Activated CD8-positive, alpha-beta T cell treated with anti-CD3 and anti-CD28 coated beads, Interleukin-2, amount 10 ng/mL, durations not matched to agents 7 days and 5 days (primary cell): ENCODE data around the gene ATXN1. TPM values are rescaled to one million over a fixed set of nuclear protein-coding genes. Genes with fewer than 3 reads are reported as not detected.
A peak's percentile ranks its signal among the peaks of the same experiment; 100 is the strongest.

Source experiments
- ATAC-seq: fragments of 150-1000 bp; cut with Tn5 transposase; one replicate; pipeline ENCODE4 v1.10.0; 2021; ENCODE audit warnings: moderate library complexity
- CTCF ChIA-PET: fragments of 350-600 bp; sonication (Branson Sonifier 250); formaldehyde crosslinking; loops from one replicate; lab custom pipeline; 2021; ENCODE audit warnings: antibody characterized with exemption; lab: Charles Lee
- POLR2A ChIA-PET: fragments of 350-600 bp; sonication (Branson Sonifier 250); formaldehyde crosslinking; loops from one replicate; lab custom pipeline; 2021; ENCODE audit warnings: antibody characterized with exemption; lab: Charles Lee
- DNase-seq: peaks from one replicate; pipeline ENCODE4 v3.0.0-alpha.2; 2020
- H3K27ac Mint-ChIP-seq: one replicate; pipeline ENCODE4 v1.8.0; 2021; ENCODE audit warnings: mild to moderate bottlenecking, mixed read lengths
- H3K27me3 Mint-ChIP-seq: one replicate; pipeline ENCODE4 v1.8.0; 2021; ENCODE audit warnings: low read depth, mixed read lengths
- H3K36me3 Mint-ChIP-seq: one replicate; pipeline ENCODE4 v1.8.0; 2021; ENCODE audit warnings: low read depth, mixed read lengths
- H3K4me1 Mint-ChIP-seq: one replicate; pipeline ENCODE4 v1.8.0; 2021; ENCODE audit warnings: low read depth, mixed read lengths
- H3K4me3 Mint-ChIP-seq: one replicate; pipeline ENCODE4 v1.8.0; 2021; ENCODE audit warnings: mild to moderate bottlenecking, mixed read lengths
- H3K9me3 Mint-ChIP-seq: one replicate; pipeline ENCODE4 v1.8.0; 2022; ENCODE audit warnings: mixed read lengths; ENCODE audit not compliant: insufficient read depth
- total RNA-seq, 2 experiments: library from RNA; stranded (reverse); gene quantifications; one replicate each; pipeline ENCODE4 v1.2.3, GENCODE V29; 2021

Gene ATXN1
- total RNA-seq, 2 experiments from 2014 or later = 36.7 to 42.9 TPM

DNA sequence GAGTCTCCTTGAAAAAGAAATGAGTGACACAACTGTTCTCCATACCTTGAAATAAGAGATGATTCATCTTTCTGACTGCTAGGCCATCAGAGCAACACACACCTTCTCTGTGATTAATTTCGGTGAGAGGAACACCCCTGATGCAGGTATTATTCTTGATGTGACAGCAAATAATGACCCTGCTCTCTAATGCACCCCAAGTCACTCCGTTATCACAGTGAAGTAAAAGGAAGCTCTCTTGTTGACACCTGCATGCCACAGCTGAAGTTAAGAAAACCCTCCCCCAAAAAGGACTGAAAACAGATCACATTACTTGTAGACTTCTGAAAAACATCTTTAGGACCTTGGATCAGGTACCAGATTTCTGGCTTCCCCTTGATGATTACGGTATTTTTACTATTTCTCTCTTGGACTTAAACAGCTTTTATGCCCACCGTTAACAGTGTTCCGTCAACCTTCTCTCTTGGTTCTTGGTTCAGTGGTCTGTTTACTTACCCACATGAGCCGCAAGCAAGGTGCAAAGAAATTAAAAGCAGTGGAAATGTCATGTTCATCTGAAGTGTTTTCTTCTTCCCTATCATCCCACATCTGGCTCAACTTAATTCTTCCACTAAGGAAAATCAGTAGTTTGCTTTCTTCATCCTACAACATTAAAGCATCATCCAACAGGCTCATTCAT lies 273.1 kb downstream of the ATXN1 start:
- H3K4me1 Mint-ChIP-seq = peaks cover 83% of the 10 kb centered on the region
- H3K9me3 Mint-ChIP-seq = no peaks in the 10 kb centered on the region
- DNase-seq = no peak
- H3K27ac Mint-ChIP-seq = peak overlapping the region; percentile 80
- peak overlapping the region; percentile 50 for H3K4me3 Mint-ChIP-seq
- peaks cover 38% of the 10 kb centered on the region for H3K36me3 Mint-ChIP-seq
- POLR2A ChIA-PET = interaction anchor here (0.6 to 4.4 kb wide), 5 partner anchors 11 to 1672 kb away, joined by 3 to 17 read pairs (median 3); partner anchors contain the start of gene ATXN1
- no peaks in the 10 kb centered on the region for H3K27me3 Mint-ChIP-seq
- CTCF ChIA-PET = interaction anchor here (1.0 to 8.1 kb wide), 10 partner anchors 14 to 275 kb away, joined by 3 to 93 read pairs (median 3); no protein-coding TSS in a partner anchor
- ATAC-seq = no peak

DNA sequence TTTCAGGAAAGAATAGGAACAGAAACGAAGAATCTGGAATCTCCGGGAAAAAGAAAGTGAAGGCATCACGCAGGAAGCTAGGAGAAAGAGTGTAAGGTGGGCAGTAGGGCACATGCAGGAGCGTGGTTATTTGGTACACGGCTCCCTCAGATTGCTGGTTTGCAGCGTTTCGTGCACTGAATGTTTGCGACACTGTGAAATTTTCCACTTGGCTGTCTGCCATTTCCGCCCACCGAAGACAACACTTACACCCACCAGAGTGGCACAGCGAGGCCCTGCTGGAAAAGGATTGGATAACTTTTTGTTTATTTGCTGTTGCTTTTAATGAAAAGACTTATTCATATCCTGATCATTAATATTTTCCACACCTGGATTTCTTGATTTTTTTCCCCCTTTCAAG lies 274.6 kb downstream of the ATXN1 start:
- POLR2A ChIA-PET = interaction anchor here (4.4 kb wide), 1 partner anchor 275 kb away, joined by 17 read pairs; the partner anchor contains the start of gene ATXN1
- ATAC-seq (no peak), DNase-seq (peak; percentile 45)
- CTCF ChIA-PET = interaction anchor here (1.7 to 8.1 kb wide), 2 partner anchors 26 to 277 kb away, joined by 5 to 93 read pairs; no protein-coding TSS in a partner anchor
- no peaks in the 10 kb centered on the region for H3K27me3 Mint-ChIP-seq
- H3K4me1 Mint-ChIP-seq = peaks cover 90% of the 10 kb centered on the region
- no peaks in the 10 kb centered on the region for H3K9me3 Mint-ChIP-seq
- H3K4me3 Mint-ChIP-seq = peak overlapping the region; percentile 50
- peaks cover 45% of the 10 kb centered on the region for H3K36me3 Mint-ChIP-seq
- H3K27ac Mint-ChIP-seq = peak overlapping the region; percentile 69

DNA sequence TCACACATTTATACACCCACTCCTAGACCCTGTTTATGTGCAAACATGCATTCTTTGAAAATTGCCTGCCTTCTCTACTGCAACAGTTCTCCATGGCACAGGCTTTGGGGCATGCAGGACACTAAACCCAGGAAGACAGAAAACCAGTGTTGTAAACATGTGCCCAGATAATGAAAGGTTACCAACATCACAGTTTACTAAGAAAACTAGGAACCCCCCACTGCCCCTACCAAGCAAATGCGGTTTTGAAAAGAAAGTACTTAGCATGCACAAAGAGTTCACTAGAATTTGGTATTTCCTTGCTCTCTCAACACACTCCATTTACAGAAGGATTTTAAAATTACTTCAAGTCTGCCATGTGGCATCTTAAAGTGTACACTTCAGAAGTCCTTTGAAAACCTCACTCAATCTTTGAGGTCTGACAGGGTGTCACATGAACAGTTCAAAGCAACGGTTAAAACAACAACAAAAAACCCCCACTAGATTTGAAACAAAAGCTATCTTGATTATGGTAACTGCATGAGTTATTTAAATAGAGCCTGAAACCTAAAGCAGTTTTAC lies 277.9 kb downstream of the ATXN1 start:
- H3K9me3 Mint-ChIP-seq = no peaks in the 10 kb centered on the region
- peak overlapping the region; percentile 60 for H3K4me3 Mint-ChIP-seq
- DNase-seq = peak; percentile 54
- peak; percentile 64 for ATAC-seq
- CTCF ChIA-PET = interaction anchor here (0.6 to 8.1 kb wide), 8 partner anchors 12 to 280 kb away, joined by 3 to 93 read pairs (median 4); no protein-coding TSS in a partner anchor
- POLR2A ChIA-PET = interaction anchor here (0.5 to 1.8 kb wide), 8 partner anchors 9 to 279 kb away, joined by 3 to 8 read pairs (median 4); partner anchors contain the start of gene ATXN1
- H3K27me3 Mint-ChIP-seq = no peaks in the 10 kb centered on the region
- peaks cover 62% of the 10 kb centered on the region for H3K36me3 Mint-ChIP-seq
- H3K27ac Mint-ChIP-seq = peak overlapping the region; percentile 93
- peaks cover 82% of the 10 kb centered on the region for H3K4me1 Mint-ChIP-seq

DNA sequence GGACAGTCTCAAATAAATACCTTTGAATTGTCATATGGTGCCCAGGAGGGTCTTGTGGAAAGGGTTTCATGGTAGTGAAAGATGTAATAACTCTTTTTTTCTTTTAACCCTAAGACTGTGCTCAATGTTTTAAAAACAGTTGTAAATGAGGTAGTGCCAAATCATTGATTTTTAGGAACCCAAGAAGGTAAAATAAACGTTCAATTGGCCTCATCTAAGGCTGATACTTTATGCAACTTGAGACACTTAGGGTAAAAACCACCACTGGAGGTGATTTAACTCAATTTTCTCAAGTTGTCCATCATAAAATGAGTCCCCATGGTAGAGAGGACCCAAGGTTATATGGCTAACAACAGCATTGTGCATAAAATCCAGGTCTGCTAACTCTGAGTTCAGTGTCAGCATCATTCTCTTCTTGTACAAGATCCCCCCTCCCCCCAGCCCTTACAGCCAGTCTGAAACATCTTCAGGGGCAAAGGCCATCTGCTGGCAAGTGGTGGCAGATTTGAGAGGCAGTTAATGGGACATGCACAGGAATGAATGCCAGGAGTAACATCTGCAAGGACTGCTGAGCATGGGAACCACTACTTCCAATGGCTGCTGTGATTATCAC lies 278.5 kb downstream of the ATXN1 start:
- Mint-ChIP-seq H3K4me3 (peak overlapping the region; percentile 60), H3K4me1 (peaks cover 80% of the 10 kb centered on the region), H3K27ac (peak overlapping the region; percentile 93), H3K36me3 (peaks cover 59% of the 10 kb centered on the region), H3K27me3 (no peaks in the 10 kb centered on the region), H3K9me3 (no peaks in the 10 kb centered on the region)
- DNase-seq = peak; percentile 49
- peak; percentile 4 for ATAC-seq
- ChIA-PET CTCF (interaction anchor here (0.9 to 8.1 kb wide), 7 partner anchors 9 to 281 kb away, joined by 3 to 93 read pairs (median 5); no protein-coding TSS in a partner anchor), POLR2A (interaction anchor here (0.5 to 2.6 kb wide), 9 partner anchors 9 to 280 kb away, joined by 3 to 20 read pairs (median 4); partner anchors contain the start of gene ATXN1)

DNA sequence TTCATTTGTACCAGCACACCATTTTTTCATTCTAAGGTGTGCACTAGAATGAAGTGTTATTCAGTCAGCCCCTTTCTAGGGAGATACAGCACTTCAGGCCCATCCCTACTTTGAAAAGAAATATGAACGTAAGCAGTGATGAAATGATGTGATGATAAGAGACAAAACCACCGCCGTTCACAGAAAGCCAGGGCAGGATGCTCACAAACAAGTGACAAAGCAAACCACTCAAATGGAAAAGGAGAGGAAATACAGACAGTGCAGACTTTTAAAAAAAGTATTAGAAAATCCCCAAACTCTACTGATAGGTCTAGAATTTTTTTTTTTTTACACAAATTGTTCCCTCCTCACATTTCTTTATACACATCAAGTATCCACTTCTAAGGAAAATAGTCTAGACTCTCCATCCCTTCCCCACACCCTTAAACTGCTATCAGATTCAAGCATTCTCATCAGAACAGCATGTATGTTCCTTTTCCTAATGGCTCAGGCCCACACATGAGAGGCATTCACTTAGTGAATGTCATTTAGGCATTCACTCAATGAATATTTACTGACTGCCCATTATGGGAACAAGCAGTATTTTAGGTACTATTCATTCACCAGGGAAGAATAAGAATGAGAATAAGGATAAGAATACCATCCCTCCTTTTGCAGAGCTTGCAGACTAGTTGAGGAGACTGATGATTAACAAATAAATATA lies 279.4 kb downstream of the ATXN1 start:
- DNase-seq (peak; percentile 83), ATAC-seq (peak; percentile 78)
- H3K27ac Mint-ChIP-seq = peak overlapping the region; percentile 93
- H3K9me3 Mint-ChIP-seq = no peaks in the 10 kb centered on the region
- no peaks in the 10 kb centered on the region for H3K27me3 Mint-ChIP-seq
- peak overlapping the region; percentile 26 for H3K4me3 Mint-ChIP-seq
- peaks cover 80% of the 10 kb centered on the region for H3K4me1 Mint-ChIP-seq
- CTCF ChIA-PET = interaction anchor here (0.9 to 3.0 kb wide), 7 partner anchors 8 to 282 kb away, joined by 3 to 24 read pairs (median 5); no protein-coding TSS in a partner anchor
- H3K36me3 Mint-ChIP-seq = peaks cover 66% of the 10 kb centered on the region
- POLR2A ChIA-PET = interaction anchor here (0.9 to 2.6 kb wide), 6 partner anchors 8 to 280 kb away, joined by 3 to 20 read pairs (median 5); partner anchors contain the start of gene ATXN1

DNA sequence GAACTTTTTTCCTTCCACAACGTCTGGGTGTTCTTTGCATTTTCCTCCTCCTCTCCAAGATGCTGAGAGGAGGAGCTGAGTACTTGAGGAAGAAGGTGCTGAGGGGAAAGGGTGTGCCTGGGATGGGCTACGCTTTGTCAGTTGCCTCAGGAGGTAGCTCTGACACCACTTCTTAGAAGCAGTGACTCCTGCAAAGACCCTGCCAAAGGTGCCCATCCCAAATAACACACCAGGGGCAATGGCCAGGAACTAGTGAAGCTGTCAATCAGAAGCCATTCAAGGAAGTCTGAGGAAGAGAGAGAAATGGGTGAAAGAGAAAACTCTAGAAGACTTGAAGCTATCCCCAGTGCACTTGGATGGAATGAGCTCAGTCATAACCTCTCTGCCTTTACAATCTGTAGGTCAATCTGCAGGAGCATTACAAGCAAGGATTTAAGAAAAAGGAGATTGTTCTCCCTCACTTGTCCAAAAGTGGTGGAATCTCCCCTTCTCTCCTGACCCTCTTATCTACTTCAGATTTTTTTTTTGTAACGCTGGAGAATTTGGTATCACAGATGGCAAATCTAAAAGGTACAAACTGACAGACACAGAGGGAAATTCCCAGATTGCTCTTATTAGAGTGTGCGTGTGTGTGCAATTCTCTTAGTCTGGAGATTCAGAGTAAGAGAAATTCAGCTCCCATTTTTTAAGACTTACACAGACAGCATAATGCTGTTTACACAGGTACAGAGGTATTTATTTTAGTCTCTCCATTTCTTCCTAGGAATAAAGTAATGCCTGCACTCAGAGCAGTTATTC lies 280.3 kb downstream of the ATXN1 start:
- no peaks in the 10 kb centered on the region for H3K27me3 Mint-ChIP-seq
- peaks cover 75% of the 10 kb centered on the region for H3K4me1 Mint-ChIP-seq
- ATAC-seq (no peak), DNase-seq (no peak)
- ChIA-PET CTCF (interaction anchor here (0.7 to 3.0 kb wide), 9 partner anchors 9 to 282 kb away, joined by 3 to 24 read pairs (median 6); no protein-coding TSS in a partner anchor), POLR2A (interaction anchor here (0.5 to 2.6 kb wide), 10 partner anchors 9 to 280 kb away, joined by 3 to 20 read pairs (median 4); partner anchors contain the start of gene ATXN1)
- H3K4me3 Mint-ChIP-seq = peak overlapping the region; percentile 26
- H3K9me3 Mint-ChIP-seq = no peaks in the 10 kb centered on the region
- H3K36me3 Mint-ChIP-seq = peaks cover 65% of the 10 kb centered on the region
- peak overlapping the region; percentile 93 for H3K27ac Mint-ChIP-seq

DNA sequence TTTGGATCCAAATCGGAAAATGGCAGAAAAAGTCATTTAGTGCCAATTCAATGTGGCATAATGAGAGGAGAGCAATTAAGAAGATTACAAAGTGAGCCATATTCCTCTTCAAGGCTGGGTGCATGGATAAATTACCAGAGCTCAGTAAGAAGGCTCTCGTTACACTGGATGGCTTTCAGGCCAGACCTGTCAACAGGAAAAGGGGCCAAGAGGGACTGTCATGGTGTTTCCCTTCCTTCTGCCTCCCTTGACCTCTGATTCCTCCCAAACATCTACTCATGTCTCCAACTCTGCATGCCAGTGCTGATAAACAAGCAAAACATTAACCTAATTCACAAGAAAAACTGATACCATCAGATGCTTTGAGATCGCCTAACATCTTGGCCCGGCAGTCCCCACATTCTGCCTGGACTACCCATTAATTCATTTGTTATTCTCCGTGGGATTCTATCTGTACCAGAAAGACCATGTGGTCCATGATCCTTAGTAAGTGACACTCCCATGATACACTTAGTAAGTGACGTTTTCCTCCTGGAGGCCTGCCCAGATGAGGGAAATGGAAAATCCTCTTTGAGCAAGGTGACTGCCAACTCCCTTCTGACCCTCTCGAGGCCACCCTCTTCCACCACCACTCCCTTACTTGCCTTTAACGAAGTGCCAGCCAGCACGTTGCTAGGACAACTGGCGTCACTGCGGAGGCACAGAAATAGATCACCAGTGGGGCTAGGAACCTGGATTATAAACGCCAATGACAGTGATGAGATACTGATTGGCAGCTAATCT lies 283.7 kb downstream of the ATXN1 start:
- no peak overlapping the region for H3K27ac Mint-ChIP-seq
- H3K27me3 Mint-ChIP-seq = no peaks in the 10 kb centered on the region
- no peak for ATAC-seq
- H3K9me3 Mint-ChIP-seq = no peaks in the 10 kb centered on the region
- ChIA-PET POLR2A (interaction anchor here (1.1 kb wide), 1 partner anchor 11 kb away, joined by 3 read pairs; no protein-coding TSS in a partner anchor), CTCF (no interaction called here)
- H3K36me3 Mint-ChIP-seq = peaks cover 59% of the 10 kb centered on the region
- H3K4me3 Mint-ChIP-seq = no peak overlapping the region
- peaks cover 70% of the 10 kb centered on the region for H3K4me1 Mint-ChIP-seq
- no peak for DNase-seq

DNA sequence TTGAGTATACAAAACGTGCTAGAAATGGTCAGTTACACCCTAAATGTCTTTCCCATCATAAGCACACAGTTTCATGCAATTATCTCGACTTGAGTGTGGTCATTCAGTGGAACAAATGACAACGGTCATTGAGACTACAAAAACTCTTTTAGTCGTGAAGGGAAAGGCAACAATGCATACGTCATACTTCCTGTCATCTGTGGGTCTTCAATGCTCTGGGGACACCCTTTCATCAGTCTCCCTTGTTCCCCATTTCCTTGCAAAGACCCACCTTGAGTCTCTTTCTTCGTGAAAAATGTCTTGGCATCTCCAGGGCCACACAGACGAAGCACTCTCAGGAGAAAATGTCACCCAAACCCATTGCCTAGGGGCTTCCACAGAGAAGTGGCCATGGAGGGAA lies 284.4 kb downstream of the ATXN1 start:
- H3K9me3 Mint-ChIP-seq = no peaks in the 10 kb centered on the region
- DNase-seq = no peak
- H3K27me3 Mint-ChIP-seq = no peaks in the 10 kb centered on the region
- CTCF ChIA-PET = no interaction called here
- peaks cover 69% of the 10 kb centered on the region for H3K4me1 Mint-ChIP-seq
- POLR2A ChIA-PET = interaction anchor here (1.1 kb wide), 1 partner anchor 11 kb away, joined by 3 read pairs; no protein-coding TSS in a partner anchor
- ATAC-seq = no peak
- peaks cover 56% of the 10 kb centered on the region for H3K36me3 Mint-ChIP-seq
- H3K4me3 Mint-ChIP-seq = no peak overlapping the region
- peak overlapping the region; percentile 22 for H3K27ac Mint-ChIP-seq

DNA sequence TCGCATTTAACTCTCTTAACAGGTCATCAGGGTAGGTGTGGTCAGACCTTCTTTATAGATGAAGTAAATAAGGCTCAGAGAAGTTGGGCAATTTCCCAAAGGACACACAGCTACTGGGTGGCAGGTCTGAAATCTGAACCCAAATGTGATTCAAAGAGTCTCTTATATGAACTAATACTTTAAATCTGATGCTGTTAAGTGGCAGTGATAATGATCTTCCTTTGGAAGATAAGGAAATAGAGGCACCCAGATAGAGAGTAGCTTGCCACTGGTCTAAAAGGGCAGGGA lies 285.8 kb downstream of the ATXN1 start:
- ATAC-seq = no peak

More for the DNA sequence above, 285.8 kb downstream of the ATXN1 start:
- H3K27ac Mint-ChIP-seq = no peak overlapping the region
- H3K9me3 Mint-ChIP-seq = no peaks in the 10 kb centered on the region
- H3K4me1 Mint-ChIP-seq = peaks cover 69% of the 10 kb centered on the region
- ChIA-PET POLR2A (interaction anchor here (2.5 to 3.1 kb wide), 2 partner anchors 55 to 286 kb away, joined by 10 to 14 read pairs; partner anchors contain the start of gene ATXN1), CTCF (interaction anchor here (7.2 kb wide), 1 partner anchor 37 kb away, joined by 59 read pairs; no protein-coding TSS in a partner anchor)
- H3K27me3 Mint-ChIP-seq = no peaks in the 10 kb centered on the region
- H3K36me3 Mint-ChIP-seq = peaks cover 44% of the 10 kb centered on the region
- H3K4me3 Mint-ChIP-seq = no peak overlapping the region
- no peak for DNase-seq
